HepG2 (cell line): ENCODE data around the gene FAM3A. TPM values are rescaled to one million over a fixed set of nuclear protein-coding genes. Genes with fewer than 3 reads are reported as not detected.

Experiments
- CREB1 ChIP-seq, 2 experiments: fragments of 450-650 bp in 1 of 2; IDR thresholded peaks; 2 replicates each; pipeline ENCODE4 v1.6.1; 2016 to 2017; ENCODE audit warnings: control low read depth in 1 of 2, mild to moderate bottlenecking in 1 of 2, missing compliant biosample characterization in 1 of 2, missing genetic modification characterization in 1 of 2
- E2F1 ChIP-seq: sonication (generic); formaldehyde crosslinking; IDR thresholded peaks from 2 replicates; pipeline ENCODE4 v1.5.0; 2020; ENCODE audit warnings: missing genetic modification reagents
- FOSL2 ChIP-seq: sonication (generic); formaldehyde crosslinking; IDR thresholded peaks from 2 replicates; pipeline ENCODE4 v1.4.0; 2020; ENCODE audit warnings: missing genetic modification reagents
- FOXP4 ChIP-seq: sonication (generic); formaldehyde crosslinking; IDR thresholded peaks from 2 replicates; pipeline ENCODE4 v1.4.0; 2020; ENCODE audit warnings: missing genetic modification reagents
- ISL2 ChIP-seq: sonication (generic); formaldehyde crosslinking; IDR thresholded peaks from 2 replicates; pipeline ENCODE4 v1.5.0; 2020; ENCODE audit warnings: missing genetic modification reagents
- KAT2B ChIP-seq: fragments of 150-350 bp; IDR thresholded peaks from 2 replicates; pipeline ENCODE4 v1.6.1; 2014; ENCODE audit warnings: low read depth, low read length, borderline replicate concordance
- KDM6A ChIP-seq: IDR thresholded peaks from 2 replicates; pipeline ENCODE4 v1.6.1; 2016; ENCODE audit warnings: low read depth
- MAZ ChIP-seq, 2 experiments: sonication (generic) in 1 of 2; formaldehyde crosslinking in 1 of 2; IDR thresholded peaks; 2 replicates each; pipeline versions ENCODE4 v1.5.0 to v1.6.1; 2012 to 2020; ENCODE audit warnings: low read depth in 2 of 2, mild to moderate bottlenecking in 2 of 2, borderline replicate concordance in 1 of 2, improper control_type of control experiment in 1 of 2, low read length in 1 of 2, missing genetic modification reagents in 1 of 2, moderate library complexity in 1 of 2
- RELA ChIP-seq: sonication (generic); formaldehyde crosslinking; IDR thresholded peaks from 2 replicates; pipeline ENCODE4 v1.4.0; 2020; ENCODE audit warnings: missing genetic modification reagents
- SIN3B ChIP-seq: fragments of 150-350 bp; IDR thresholded peaks from 2 replicates; pipeline ENCODE4 v1.6.1; 2014; ENCODE audit warnings: low read length
- ZC3H13 ChIP-seq: sonication (generic); formaldehyde crosslinking; IDR thresholded peaks from 2 replicates; pipeline ENCODE4 v1.8.1; 2023; ENCODE audit warnings: mild to moderate bottlenecking, missing genetic modification reagents, moderate library complexity
- ZFX ChIP-seq: sonication (generic); formaldehyde crosslinking; IDR thresholded peaks from 2 replicates; pipeline ENCODE4 v1.4.0; 2020; ENCODE audit warnings: mild to moderate bottlenecking, low read depth, missing genetic modification reagents, moderate library complexity
- ZFY ChIP-seq: sonication (generic); formaldehyde crosslinking; IDR thresholded peaks from 2 replicates; pipeline ENCODE4 v1.4.0; 2020; ENCODE audit warnings: missing genetic modification reagents
- ZNF280B ChIP-seq: sonication (generic); formaldehyde crosslinking; IDR thresholded peaks from 2 replicates; pipeline ENCODE4 v1.5.0; 2020; ENCODE audit warnings: missing genetic modification reagents, mild to moderate bottlenecking, borderline replicate concordance
- ZNF331 ChIP-seq: sonication (generic); formaldehyde crosslinking; IDR thresholded peaks from 2 replicates; pipeline ENCODE4 v1.4.0; 2020; ENCODE audit warnings: missing genetic modification reagents
- ZNF670 ChIP-seq: sonication (generic); formaldehyde crosslinking; IDR thresholded peaks from 2 replicates; pipeline ENCODE4 v1.8.0; 2022; ENCODE audit warnings: mild to moderate bottlenecking, missing genetic modification reagents, borderline replicate concordance
- ZNF678 ChIP-seq: sonication (generic); formaldehyde crosslinking; IDR thresholded peaks from 2 replicates; pipeline ENCODE4 v1.4.0; 2020; ENCODE audit warnings: mild to moderate bottlenecking, missing genetic modification reagents
- ZNF83 ChIP-seq: sonication (generic); formaldehyde crosslinking; IDR thresholded peaks from 2 replicates; pipeline ENCODE4 v1.4.0; 2020; ENCODE audit warnings: missing genetic modification reagents, mild to moderate bottlenecking, borderline replicate concordance
- ZNF850 ChIP-seq: sonication (generic); formaldehyde crosslinking; conservative IDR thresholded peaks from 2 replicates; pipeline ENCODE4 v1.9.0; 2021; ENCODE audit warnings: mild to moderate bottlenecking, missing genetic modification reagents
- polyA plus RNA-seq, 8 experiments: library from polyadenylated mRNA; depleted of rRNA in 3 of 8; stranded (reverse) in 7 of 8; unstranded in 1 of 8; fragments of >200 nt; fragmentation: Illumina TruSeq in 4 of 8; extraction: Trizol in 4 of 8; gene quantifications; 2 replicates each; pipeline versions ENCODE4 v1.2.1 to v1.2.3, GENCODE V29; 2011 to 2016; ENCODE audit warnings: low read depth in 4 of 8, missing spikeins in 1 of 8, mixed read lengths in 1 of 8; ENCODE audit not compliant: insufficient read depth in 1 of 8
- total RNA-seq, 5 experiments: library from RNA; depleted of rRNA; stranded (reverse); fragments of >200 nt; fragmentation: Illumina TruSeq; extraction: Trizol; gene quantifications; 2 replicates each; pipeline ENCODE4 v1.2.3, GENCODE V29; 2016; ENCODE audit warnings: low read depth in 1 of 5
- TF ChIP-seq, protein P1 (sequence below): sonication (generic); formaldehyde crosslinking; conservative IDR thresholded peaks from 2 replicates; pipeline ENCODE4 v1.4.0; 2020; ENCODE audit warnings: mild to moderate bottlenecking, missing genetic modification reagents, moderate library complexity

Gene FAM3A
- total and polyA plus RNA-seq, 2 of the 13 experiments (the other 11 are each of a cell fraction or from before 2014, with no cell fraction given): 11.2 to 22.7 TPM

GRCh38 chrX:154547245-154548027, 31.4 kb upstream of the FAM3A start, which contains the start of gene IKBKG (continued):
- TF ChIP-seq, protein P1, sequence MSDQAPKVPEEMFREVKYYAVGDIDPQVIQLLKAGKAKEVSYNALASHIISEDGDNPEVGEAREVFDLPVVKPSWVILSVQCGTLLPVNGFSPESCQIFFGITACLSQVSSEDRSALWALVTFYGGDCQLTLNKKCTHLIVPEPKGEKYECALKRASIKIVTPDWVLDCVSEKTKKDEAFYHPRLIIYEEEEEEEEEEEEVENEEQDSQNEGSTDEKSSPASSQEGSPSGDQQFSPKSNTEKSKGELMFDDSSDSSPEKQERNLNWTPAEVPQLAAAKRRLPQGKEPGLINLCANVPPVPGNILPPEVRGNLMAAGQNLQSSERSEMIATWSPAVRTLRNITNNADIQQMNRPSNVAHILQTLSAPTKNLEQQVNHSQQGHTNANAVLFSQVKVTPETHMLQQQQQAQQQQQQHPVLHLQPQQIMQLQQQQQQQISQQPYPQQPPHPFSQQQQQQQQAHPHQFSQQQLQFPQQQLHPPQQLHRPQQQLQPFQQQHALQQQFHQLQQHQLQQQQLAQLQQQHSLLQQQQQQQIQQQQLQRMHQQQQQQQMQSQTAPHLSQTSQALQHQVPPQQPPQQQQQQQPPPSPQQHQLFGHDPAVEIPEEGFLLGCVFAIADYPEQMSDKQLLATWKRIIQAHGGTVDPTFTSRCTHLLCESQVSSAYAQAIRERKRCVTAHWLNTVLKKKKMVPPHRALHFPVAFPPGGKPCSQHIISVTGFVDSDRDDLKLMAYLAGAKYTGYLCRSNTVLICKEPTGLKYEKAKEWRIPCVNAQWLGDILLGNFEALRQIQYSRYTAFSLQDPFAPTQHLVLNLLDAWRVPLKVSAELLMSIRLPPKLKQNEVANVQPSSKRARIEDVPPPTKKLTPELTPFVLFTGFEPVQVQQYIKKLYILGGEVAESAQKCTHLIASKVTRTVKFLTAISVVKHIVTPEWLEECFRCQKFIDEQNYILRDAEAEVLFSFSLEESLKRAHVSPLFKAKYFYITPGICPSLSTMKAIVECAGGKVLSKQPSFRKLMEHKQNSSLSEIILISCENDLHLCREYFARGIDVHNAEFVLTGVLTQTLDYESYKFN (CRISPR knock-in tag): 0 out of 2 replicates have a peak, but pooled peaks have one; percentile 27
- peak; percentile 20; the same call in 1 of the 2 replicates for TF ChIP-seq FOXP4
- TF ChIP-seq ZNF280B (CRISPR knock-in tag): no peak
- no peak; the same call in 1 of the 2 replicates for TF ChIP-seq ISL2 (CRISPR knock-in tag)
- no peak for TF ChIP-seq RELA
- TF ChIP-seq E2F1 (CRISPR knock-in tag): 0 out of 2 replicates have a peak, but pooled peaks have one; percentile 27
- TF ChIP-seq ZFY (CRISPR knock-in tag): peak; percentile 76
- no peak for TF ChIP-seq KAT2B
- no peak for TF ChIP-seq ZNF850 (CRISPR knock-in tag)
- peak; percentile 27; the same call in 1 of the 2 replicates for TF ChIP-seq ZNF331 (CRISPR knock-in tag)
- TF ChIP-seq ZNF678: no peak
- TF ChIP-seq ZNF670 (CRISPR knock-in tag): peak; percentile 64; the same call in 1 of the 2 replicates
- TF ChIP-seq SIN3B: peak; percentile 32; the same call in 1 of the 2 replicates
- no peak for TF ChIP-seq MAZ (IDR thresholded peaks at IDR 0.05; ENCODE audit: borderline replicate concordance, low read depth, low read length)
- 0 out of 2 replicates have a peak, but pooled peaks have one; percentile 15 for TF ChIP-seq MAZ (CRISPR knock-in tag; IDR thresholded peaks at IDR 0.05; ENCODE audit: low read depth)
- TF ChIP-seq CREB1 (IDR thresholded peaks at IDR 0.05): 0 out of 2 replicates have a peak, but pooled peaks have one; percentile 29
- no peak for TF ChIP-seq CREB1 (CRISPR knock-in tag; IDR thresholded peaks at IDR 0.05)
- no peak for TF ChIP-seq KDM6A
- TF ChIP-seq ZNF83 (CRISPR knock-in tag): no peak
- peak; percentile 17 for TF ChIP-seq ZC3H13
- peak; percentile 66 for TF ChIP-seq ZFX (CRISPR knock-in tag)
- TF ChIP-seq FOSL2: peak; percentile 24
